PFSK-1 (cell line): Measurements from ENCODE around the gene C7orf25.
A peak's percentile ranks its signal among the peaks of the same experiment; 100 is the strongest.

Source experiments
- FOXP2 ChIP-seq: optimal IDR thresholded peaks from 2 replicates; pipeline ENCODE3; 2011; ENCODE audit warnings: borderline replicate concordance, control low read depth, inconsistent platforms; ENCODE audit not compliant: insufficient read depth; ENCODE audit errors: extremely low read length, extremely low read depth
- POLR2AphosphoS5 ChIP-seq: IDR thresholded peaks from 2 replicates; pipeline ENCODE4 v1.6.1; 2012; ENCODE audit warnings: low read depth, mild to moderate bottlenecking, control low read depth, low read length, moderate library complexity
- REST ChIP-seq, 2 experiments: IDR thresholded peaks; 2 replicates each; pipeline versions ENCODE4 v1.6.1 to v1.8.0; 2011 to 2012; ENCODE audit warnings: low read depth in 2 of 2, low read length in 2 of 2, control low read depth in 1 of 2, inconsistent platforms in 1 of 2, mild to moderate bottlenecking in 1 of 2, moderate library complexity in 1 of 2; ENCODE audit not compliant: insufficient read depth in 1 of 2
- SIN3A ChIP-seq: IDR thresholded peaks from 2 replicates; pipeline ENCODE4 v1.6.1; 2012; ENCODE audit warnings: mild to moderate bottlenecking, low read length, moderate library complexity, borderline replicate concordance; ENCODE audit not compliant: insufficient read depth
- TAF1 ChIP-seq: IDR thresholded peaks from 2 replicates; pipeline ENCODE4 v1.6.1; 2012; ENCODE audit warnings: low read length, control low read depth, borderline replicate concordance; ENCODE audit not compliant: insufficient read depth

Gene C7orf25

GRCh38 chr7:42934291-42934690, 22.4 kb upstream of the C7orf25 start:
- no peak for TF ChIP-seq TAF1
- TF ChIP-seq SIN3A = no peak
- no peak for TF ChIP-seq POLR2AphosphoS5
- no peak for TF ChIP-seq FOXP2
- no peak for TF ChIP-seq REST (IDR thresholded peaks at IDR 0.05; ENCODE audit: insufficient read depth in 1 of 2, low read depth in 2 of 2, low read length in 2 of 2)

GRCh38 chr7:42932811-42933591, 21.1 kb upstream of the C7orf25 start:
- TF ChIP-seq SIN3A = peak; percentile 54; the same call in 1 of the 2 replicates
- no peak for TF ChIP-seq FOXP2
- no peak for TF ChIP-seq REST (IDR thresholded peaks at IDR 0.05; ENCODE audit: insufficient read depth in 1 of 2, low read depth in 2 of 2, low read length in 2 of 2)
- TF ChIP-seq TAF1 = no peak
- TF ChIP-seq POLR2AphosphoS5 = 0 out of 2 replicates have a peak, but pooled peaks have one; percentile 39

- TF ChIP-seq FOXP2 (no peak), SIN3A (peak; percentile 44; the same call in 1 of the 2 replicates), TAF1 (peak; percentile 96), POLR2AphosphoS5 (peak; percentile 87), REST (IDR thresholded peaks at IDR 0.05; ENCODE audit: insufficient read depth in 1 of 2, low read depth in 2 of 2, low read length in 2 of 2) (peak; percentile 18 to 48; a peak in 1 of 4 replicates)
Measured at GRCh38 chr7:42931834-42932651, 20.2 kb upstream of the C7orf25 start, which contains the start of the genes MRPL32 and PSMA2. Gene MRPL32 (plus strand): TSS chr7:42932376. CDS start chr7:42932387, 11 bp downstream. Gene PSMA2 (minus strand): TSS chr7:42932174. CDS start chr7:42932158, 16 bp downstream.

- TF ChIP-seq POLR2AphosphoS5 = no peak
- TF ChIP-seq REST (IDR thresholded peaks at IDR 0.05; ENCODE audit: insufficient read depth in 1 of 2, low read depth in 2 of 2, low read length in 2 of 2) = no peak
- no peak for TF ChIP-seq TAF1
- TF ChIP-seq SIN3A = no peak
- no peak for TF ChIP-seq FOXP2
Measured at GRCh38 chr7:42931447-42931833, 19.6 kb upstream of the C7orf25 start.
